Testis (tissue), 2 donors: ENCODE measurements around the gene DPF1.

ENCODE experiments used
- CTCF ChIP-seq, 3 experiments: fragments of 450-650 bp in 2 of 3; fragments of 200-600 bp in 1 of 3; sonication (generic) in 1 of 3; IDR thresholded peaks; one replicate each; pipeline ENCODE4 v1.5.1; 2016 to 2019; ENCODE audit warnings: antibody characterized with exemption in 3 of 3, mild to moderate bottlenecking in 2 of 3, moderate library complexity in 1 of 3
- POLR2A ChIP-seq: fragments of 450-650 bp; IDR thresholded peaks from one replicate; pipeline ENCODE4 v1.6.1; 2017; ENCODE audit warnings: antibody characterized with exemption, mild to moderate bottlenecking, moderate library complexity

GRCh38 chr19:38203197-38203596 lies 20.8 kb downstream of the DPF1 start:
- no peak for TF ChIP-seq CTCF (IDR thresholded peaks at IDR 0.05)
- no peak for TF ChIP-seq POLR2A
